ENCODE data around the gene THOC7.

Gene THOC7

DNA sequence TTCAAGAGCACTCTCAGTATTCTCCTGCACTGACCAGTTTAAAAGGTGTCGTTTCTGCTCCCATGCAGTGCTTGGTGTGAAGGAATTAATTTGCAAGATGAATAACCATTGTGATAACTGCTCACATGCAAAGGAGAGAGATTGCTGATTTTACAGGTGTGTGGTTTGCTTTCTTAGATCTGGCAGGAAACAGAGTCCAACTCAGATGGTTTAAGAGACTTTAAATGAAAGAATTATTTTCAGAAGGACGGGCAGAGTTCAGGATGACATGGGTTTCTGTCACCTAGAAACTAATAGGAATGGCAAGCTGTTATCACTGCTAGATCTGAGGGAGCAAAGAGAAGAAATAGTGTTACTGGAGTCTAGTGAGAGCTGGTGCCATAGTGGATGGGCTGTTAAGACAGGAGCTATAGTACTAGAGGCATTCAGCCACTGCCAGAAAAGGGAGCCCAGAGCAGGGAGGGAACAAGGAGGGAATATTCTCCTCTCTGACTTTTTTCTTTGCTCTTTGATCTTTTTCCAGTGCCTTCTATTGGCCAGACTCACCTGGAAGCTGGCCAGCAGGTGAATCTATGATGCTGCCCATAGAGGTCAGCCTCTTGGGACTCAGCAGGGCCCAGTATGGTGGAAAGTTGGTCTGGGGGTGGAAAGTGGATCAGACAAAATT, 14.9 kb upstream of the THOC7 start:
- DNase-seq (ENCODE audit: low read depth in 2 of 2): no peak

DNA sequence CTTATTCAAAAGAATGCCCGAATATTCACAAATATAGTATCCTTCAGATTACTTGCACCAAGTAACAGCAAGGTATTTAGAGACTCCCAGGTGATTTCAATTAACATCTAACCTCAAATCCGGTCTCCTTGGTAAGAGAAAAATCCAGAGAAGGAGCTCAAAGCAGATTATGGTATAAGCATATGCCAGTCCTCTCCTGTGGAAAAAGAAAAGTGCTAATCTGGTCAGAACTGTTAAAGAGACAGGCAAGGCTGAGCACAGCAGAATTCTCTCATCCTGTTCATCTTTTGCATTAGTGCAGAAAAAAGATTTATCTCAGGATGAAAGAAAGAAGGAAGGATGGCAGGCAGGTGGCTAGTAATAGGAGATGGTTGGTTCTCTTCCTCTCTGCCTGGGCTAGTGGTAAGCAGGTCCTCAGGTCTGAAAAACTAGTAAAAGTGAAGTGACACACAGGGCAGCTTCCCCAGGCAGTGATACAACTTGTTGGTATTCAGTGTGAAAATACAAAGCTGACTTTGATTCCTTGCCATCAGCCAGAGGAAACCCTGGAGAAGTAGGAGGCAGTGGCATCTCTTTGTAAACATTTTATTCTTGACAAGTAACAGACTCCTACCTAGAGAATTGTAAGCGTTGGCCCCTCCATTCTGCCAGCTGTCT, 14.3 kb upstream of the THOC7 start:
- no peak for DNase-seq (ENCODE audit: low read depth in 2 of 2)

- DNase-seq (ENCODE audit: low read depth in 2 of 2): no peak
Observed at GRCh38 chr3:63876260-63876659, 12.7 kb upstream of the THOC7 start.

- DNase-seq (ENCODE audit: low read depth in 2 of 2): no peak
Observed at GRCh38 chr3:63875510-63875909, 11.9 kb upstream of the THOC7 start.

DNA sequence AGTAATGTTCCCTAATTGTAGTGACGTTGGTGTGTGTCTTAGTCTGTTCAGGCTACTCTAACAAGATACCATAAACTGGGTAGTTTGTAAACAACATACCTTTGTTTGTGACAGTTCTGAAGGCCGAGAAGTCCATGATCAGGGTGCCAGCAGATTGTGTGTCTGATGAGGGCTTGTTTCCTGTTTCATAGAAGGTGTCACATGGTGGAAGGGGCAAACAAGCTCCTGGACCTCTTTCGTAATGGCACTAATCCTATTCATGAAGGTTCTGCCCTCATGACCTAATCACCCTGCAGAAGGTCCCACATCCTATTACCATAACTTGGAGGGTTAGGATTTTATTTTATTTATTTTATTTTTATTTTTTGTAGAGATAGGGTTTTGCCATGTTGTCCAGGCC, 11.2 kb upstream of the THOC7 start:
- DNase-seq (ENCODE audit: low read depth in 2 of 2): no peak

DNA sequence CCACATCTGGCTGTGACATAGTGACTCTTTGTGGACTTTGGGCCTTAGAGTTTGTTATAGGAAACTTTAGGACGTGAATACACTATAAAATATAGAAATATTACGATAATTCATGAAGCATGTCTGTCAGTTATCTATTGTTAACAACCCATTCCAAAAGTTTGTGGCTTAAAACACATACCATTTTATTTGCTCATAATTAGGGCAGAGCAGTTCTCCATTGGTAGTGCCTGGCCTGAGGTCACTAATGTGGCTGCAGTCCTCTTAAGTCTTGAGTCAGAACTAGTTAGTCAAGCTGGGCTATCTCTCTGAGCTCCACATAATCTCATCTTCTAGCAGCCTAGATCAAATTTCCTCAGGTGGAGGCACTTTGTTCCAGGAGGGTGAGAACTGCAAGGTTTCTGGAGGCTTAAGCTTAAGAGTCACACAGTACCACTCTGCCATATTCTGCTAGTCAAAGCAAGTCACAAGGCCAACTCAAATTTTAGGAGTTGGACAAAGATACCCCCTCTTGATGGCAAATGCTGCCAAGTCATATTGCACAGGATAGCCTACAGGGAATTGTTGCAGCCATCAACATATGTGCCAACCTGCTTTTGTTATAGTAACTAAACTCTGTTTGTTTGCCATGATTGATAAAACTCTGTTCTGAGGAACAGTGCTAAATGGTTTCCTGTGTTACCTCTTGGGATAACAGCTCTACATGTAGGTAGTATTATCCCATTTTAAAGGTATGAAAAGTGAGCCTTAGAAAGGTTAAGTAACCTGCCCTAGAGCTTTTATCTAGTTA, 8.7 kb upstream of the THOC7 start:
- peak; percentile 27 to 32 for DNase-seq (ENCODE audit: low read depth in 2 of 2)

GRCh38 chr3:63870615-63871005, 7.0 kb upstream of the THOC7 start:
- no peak for DNase-seq (ENCODE audit: low read depth in 2 of 2)

GRCh38 chr3:63869940-63870614, 6.5 kb upstream of the THOC7 start:
- DNase-seq (ENCODE audit: low read depth in 2 of 2): no peak

DNA sequence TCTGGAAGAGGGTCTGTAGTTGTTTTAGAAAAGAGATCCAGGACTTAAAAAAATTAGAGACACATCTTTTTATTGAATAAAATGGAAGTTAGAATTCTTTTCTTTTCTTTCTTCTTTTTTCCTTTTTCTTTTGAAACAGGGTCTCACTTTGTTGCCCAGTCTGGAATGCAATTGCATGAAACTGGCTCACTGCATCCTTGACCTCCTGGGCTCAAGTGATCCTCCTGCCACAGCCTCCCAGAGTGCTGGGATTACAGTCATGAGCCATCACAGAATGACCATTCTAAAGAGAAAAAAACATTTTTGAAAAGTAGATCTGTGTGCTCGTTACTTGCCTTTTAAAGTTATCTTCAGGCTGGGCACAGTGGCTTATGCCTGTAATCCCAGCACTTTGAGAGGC, 3.6 kb upstream of the THOC7 start:
- DNase-seq (ENCODE audit: low read depth in 2 of 2): no peak

DNA sequence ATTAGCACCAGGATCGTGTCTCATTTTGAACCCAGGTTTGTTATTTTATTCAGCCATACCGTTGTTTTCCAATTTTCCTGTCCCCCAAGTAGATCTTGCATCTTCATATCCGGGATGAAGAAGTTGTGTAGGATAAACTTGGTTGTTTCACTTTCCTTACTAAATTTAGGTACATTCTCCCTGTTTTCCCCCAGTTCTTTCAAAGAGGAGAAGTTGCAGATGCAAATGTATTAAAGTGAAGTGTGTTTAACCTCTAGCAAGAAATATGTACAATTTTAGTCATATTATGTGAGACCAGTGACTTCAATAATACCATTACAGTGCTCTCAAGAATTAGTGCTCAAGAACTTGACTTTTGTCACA, 1.3 kb upstream of the THOC7 start:
- no peak for DNase-seq (ENCODE audit: low read depth in 2 of 2)

DNA sequence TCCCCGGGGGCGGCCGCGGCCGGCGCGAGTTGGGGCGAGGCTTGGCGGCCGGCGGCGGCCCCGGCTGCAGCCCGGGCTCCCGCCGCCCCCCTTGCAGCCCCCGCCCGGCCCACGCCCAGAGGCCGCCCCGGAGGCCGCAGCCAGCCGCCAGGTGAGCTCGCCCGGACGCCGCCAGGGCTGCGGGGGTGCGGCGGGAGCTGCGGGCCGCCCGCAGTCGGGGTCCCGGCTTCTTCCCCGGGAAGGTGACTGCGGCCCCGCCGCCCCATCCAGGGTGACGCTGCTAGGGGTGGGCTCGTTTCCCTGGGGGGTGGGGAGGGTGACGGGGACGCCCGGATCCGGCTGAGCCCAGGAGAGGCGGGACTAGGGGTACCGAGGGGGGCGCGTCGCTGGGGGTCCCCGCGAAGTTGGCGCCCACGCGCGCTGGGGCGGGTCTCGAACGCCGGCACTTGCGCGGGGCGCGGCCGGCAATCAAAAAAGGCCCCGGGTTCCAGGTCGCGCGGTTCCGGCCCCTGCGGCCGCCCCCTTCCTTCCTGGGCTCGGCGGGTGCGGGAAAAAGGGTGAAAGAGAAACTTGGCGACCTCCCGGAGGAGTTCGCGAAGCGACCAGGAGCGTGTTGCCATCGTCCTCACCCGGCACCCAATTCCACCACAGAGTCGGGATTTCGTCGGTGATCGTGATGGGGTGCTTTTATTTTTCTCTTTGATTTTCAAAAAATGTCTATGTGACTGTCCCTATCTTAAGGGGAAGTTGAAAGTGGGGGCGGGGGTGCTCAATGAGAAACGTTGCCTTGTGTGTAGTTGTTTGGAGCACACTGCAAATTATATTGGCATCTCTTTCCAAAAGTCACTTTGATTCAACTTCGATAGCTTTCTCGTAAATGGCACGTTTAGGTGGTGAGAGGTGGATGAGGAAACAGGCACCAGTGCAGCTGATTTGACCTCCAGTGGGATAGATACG, 681 bp upstream of the THOC7 start:
- no peak for DNase-seq (ENCODE audit: low read depth in 2 of 2)

DNA sequence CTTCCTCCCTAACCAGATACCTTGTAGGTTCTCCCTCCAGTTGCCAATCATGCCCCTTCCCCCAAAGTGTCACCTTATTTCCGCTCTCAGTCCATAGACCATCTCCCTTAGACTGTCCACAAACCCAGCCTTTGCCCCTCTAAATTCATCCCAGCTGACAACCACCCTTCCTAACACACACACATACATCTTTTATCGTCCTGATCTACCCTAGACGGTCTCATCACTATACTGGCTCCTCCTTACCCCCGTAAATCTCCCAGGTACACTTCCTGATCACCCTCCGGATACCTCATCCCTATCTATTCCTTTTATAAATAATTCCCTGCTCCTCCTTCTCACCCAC, 828 bp downstream of the THOC7 start:
- DNase-seq (ENCODE audit: low read depth in 2 of 2): no peak

DNA sequence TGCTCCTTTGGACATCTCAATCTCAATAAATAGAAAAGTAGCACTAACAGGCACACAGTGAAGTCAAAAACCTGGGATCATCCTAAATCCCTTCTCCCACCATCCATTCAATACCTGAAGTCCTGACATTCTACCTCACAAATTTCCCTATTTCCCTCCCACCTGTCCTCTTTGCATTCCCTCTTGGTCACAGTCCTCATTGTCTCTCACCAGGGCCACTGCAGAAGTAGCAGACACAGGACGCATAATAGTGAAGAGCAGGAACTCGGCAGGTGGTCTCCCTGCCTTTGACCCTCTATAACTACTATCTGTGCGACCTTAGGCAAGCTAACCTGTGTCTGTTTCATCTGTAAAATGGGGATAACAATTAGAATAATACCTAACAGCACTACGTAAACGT, 2.3 kb downstream of the THOC7 start:
- no peak for DNase-seq (ENCODE audit: low read depth in 2 of 2)

DNA sequence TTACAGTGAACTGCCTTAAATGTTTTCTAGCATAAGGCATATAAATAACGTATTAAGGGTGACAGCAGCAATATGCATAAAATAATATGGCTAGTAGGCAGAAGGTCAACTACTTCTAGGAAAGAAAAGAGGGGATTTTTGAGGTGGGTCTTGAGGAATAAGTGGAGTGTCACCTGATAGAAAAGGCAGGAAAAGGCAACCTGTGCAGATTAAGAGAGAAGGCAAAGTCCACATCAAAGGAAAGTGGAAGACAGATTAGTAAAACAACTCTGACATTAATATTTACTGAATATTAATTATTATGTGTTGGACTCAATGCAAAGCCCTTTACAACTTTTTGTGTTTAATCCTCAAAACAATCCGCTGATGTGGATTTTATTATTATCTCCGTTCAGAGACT, 2.8 kb downstream of the THOC7 start:
- DNase-seq (ENCODE audit: low read depth in 2 of 2): no peak

- no peak for DNase-seq (ENCODE audit: low read depth in 2 of 2)
Observed at GRCh38 chr3:63857311-63857710, 6.3 kb downstream of the THOC7 start.

GRCh38 chr3:63855333-63855940, 8.2 kb downstream of the THOC7 start:
- DNase-seq (ENCODE audit: low read depth in 2 of 2): no peak

GRCh38 chr3:63853106-63853505, 10.5 kb downstream of the THOC7 start:
- DNase-seq (ENCODE audit: low read depth in 2 of 2): no peak

GRCh38 chr3:63851287-63851686, 12.3 kb downstream of the THOC7 start:
- DNase-seq (ENCODE audit: low read depth in 2 of 2): no peak

GRCh38 chr3:63849175-63849574, 14.4 kb downstream of the THOC7 start:
- DNase-seq (ENCODE audit: low read depth in 2 of 2): no peak

GRCh38 chr3:63847718-63848450, 15.7 kb downstream of the THOC7 start:
- DNase-seq (ENCODE audit: low read depth in 2 of 2): no peak

Measured in fibroblast of skin of left biceps (primary cell).